Measurements from ENCODE around the gene ADCY9. TPM values are rescaled to one million over a fixed set of nuclear protein-coding genes. Genes with fewer than 3 reads are reported as not detected.

The ADCY9 gene
- total RNA-seq, 1 donor from 2014 or later, result 6.5 TPM

DNA sequence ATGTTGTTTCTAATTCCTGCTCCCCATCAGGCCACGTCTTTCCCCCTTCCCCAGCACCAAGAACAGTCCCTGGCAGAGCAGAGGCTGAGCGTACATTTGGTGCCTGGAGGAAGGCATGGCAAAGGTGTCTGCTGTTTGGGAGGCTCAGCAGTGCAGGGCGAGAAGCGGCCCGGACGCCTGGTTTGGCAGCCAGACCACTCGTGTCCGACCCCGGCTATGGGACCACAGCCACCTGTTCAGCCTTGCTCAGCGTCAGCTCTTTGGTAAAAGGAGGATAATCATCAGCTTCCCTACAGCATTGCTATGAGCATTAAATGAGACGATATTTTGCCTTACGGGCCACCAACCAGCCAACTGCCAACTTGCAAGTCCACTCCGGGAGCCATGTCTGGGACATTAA, 129.0 kb downstream of the ADCY9 start:
- DNase-seq (ENCODE audit: low spot score in 2 of 2), result no peak
- FAIRE-seq, result no peak

DNA sequence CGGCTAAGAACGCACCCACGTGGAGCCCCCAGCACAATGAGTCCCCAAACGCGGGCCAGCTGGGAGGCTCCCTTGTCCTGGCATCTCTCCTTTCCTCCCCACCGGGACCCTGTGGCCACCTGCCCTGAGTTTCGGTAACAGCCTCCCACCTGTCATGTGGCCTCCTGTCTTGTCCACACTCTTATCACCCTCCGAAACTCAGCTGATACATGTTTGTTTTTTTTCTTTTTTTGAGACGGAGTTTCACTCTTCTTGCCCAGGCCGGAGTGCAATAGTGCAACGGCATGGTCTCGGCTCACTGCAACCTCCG, 130.1 kb downstream of the ADCY9 start:
- FAIRE-seq (no peak), DNase-seq (ENCODE audit: low spot score in 2 of 2) (no peak)

DNA sequence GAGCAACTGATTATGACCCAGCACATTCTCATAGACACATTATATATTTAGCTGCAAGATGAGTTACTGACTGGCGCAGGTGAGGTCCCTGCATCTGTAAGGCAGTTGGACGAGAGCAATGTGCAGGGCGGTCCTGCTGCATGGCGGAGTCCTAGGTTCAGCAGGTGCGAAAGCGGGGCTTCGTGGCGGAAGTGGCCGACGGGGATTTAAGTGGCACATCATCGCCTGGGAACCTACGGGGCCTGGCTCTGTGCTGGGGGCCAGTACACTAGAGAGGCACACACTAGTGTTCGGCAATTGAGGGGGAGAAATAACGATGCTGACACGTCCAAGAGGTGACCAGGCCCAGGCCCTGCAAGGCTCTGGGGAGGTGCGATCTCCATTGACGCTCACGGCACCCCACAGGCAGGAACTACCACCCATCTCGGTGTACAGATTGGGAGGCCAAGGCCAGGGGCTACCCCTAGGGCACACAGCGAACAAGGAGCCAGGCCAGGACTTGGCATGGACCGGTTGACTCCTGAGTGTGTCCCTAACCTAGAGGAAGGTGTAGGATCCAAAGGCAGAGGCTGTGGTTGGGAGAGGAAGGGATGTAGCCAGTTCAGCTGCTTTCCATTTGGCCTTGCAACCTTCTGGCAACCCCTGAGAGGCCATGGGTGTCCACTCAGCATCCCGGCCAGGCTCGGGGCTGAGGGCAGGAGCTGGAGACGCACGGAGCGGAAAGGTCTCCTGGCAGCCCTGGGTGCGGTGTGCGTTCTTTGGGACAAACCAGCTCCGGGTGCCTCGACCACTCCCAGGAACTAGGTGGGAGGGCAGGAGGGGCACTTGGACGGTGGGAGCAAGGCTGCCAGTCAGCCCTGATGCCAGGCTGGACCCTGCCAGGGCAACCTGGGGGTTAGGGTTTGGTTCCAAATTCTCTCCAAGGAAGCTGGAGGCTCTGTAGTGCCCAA, 131.9 kb downstream of the ADCY9 start:
- FAIRE-seq, result no peak
- DNase-seq (ENCODE audit: low spot score in 2 of 2), result no peak

DNA sequence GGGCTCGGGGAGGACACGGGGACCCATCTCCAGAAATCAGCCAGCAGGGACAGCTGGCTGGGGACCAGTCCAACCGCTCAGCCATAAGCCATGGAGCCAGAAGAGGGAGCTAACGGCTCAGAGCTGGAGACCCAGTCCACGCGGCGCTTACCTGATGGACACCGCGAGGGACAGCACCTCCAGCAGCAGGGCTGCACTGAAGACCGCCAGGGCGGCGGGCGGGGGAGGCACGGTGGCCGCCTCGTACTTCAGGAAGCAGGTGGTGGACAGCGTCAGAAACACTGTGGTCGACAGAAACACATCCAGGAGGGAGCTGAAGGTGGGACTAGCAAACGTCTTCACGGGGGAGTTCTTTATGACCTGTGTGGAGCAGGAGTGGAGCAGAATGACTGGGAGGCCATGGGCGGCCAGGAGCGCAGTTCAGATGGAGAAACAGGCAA, 133.1 kb downstream of the ADCY9 start:
- FAIRE-seq, result no peak
- DNase-seq (ENCODE audit: low spot score in 2 of 2), result peak; percentile 71 to 84

DNA sequence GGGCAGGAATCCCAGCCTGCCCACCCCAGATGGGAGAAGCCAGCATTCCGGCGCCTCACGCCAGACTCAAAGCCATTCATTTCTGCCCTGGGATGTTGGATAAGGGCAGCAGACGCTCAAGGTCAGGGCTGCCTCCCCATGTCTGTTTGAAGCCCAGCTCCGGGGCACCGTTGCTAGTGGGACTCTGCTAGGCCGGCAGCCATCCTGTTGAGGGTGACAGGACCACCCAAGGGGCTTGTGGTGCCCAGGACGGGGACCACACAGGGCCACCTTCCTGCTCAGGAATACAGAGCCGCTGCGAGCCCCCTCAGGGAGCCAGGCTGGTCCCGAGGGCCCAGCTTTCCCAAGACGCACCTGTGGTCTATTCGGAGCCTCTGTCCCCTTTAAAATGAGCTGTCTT, 134.0 kb downstream of the ADCY9 start:
- FAIRE-seq (no peak), DNase-seq (ENCODE audit: low spot score in 2 of 2) (no peak)

DNA sequence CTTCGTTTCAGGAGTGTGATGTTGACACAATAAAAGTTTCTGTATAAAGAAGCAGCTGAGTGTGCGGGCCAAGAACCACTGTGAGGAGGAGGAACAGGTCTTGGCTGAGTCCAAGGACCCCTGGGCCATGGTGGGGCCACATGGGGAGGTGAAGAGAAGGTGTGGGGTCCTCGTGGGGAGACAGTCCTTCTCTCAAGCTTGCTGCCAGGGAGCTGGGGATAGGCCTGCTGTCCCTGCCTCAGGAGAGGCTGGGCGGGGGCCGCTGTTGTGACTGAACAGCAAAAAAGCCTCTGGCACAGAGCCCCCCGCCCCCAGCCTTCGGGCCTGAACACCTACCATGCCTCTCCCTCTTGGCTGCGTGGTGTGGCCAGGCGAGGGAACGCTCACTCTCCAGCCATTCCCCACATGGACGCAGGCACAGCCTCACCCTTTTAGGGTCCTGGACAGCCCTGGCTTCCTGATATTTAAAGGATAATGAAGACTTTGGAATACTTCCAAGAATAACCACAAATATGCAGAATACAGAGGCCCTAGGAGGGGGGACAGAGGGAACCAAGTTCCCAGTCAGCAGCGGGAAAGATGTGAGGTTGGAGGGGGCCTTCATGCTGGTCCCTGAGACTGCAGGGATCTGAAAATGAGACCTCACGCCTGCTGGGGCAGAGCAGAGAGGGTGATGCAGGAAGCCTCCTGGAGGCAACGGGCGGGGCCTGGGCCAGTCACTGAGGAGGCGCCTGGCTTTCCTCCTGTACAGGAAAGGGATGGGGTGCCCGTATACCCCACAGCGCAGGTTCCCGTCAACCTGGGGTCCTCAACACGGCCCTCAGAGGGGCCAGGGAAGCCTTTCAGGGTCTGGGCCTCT, 135.8 kb downstream of the ADCY9 start:
- no peak for DNase-seq (ENCODE audit: low spot score in 2 of 2)
- FAIRE-seq, result no peak

DNA sequence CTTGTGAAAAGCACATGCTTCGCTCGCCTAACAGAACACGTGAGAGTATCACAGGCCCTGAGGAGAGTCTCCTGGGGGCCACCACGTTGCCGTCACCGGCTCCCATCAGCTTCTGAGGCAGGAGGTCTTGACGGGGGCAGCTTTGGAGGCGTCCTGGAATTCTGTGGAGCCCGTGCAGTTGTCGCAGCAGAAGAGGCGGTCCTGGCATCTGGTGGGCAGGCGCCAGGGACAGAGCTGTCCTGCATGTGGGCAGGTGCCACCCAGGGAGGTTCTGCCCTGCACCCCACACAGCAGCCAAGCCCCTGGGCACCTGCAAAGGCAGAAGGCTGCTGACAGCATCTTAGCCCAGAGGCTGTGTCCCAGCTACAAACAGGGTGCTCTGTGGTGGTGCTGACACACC, 136.7 kb downstream of the ADCY9 start:
- DNase-seq (ENCODE audit: low spot score in 2 of 2), result no peak
- FAIRE-seq, result no peak

DNA sequence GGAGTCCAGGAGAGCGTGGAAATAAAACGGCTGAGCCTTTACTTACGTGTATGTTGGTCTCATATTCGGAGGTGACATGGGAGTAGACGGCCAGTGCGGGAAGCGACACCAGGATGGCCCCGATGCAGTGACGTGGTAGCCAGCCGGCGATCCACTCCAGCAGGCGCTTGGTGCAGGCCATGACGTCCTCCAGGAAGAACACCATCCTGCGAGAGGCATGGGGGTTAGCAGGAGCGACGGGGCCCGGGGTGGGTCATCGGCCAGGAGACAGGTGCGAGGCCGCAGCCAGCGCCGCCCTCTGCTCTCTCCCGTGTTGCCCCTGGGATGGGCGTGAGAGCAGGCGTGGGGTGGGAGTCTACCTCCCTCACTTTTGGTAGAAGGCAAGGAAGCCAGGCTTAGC, 137.2 kb downstream of the ADCY9 start:
- FAIRE-seq (no peak), DNase-seq (ENCODE audit: low spot score in 2 of 2) (no peak)

DNA sequence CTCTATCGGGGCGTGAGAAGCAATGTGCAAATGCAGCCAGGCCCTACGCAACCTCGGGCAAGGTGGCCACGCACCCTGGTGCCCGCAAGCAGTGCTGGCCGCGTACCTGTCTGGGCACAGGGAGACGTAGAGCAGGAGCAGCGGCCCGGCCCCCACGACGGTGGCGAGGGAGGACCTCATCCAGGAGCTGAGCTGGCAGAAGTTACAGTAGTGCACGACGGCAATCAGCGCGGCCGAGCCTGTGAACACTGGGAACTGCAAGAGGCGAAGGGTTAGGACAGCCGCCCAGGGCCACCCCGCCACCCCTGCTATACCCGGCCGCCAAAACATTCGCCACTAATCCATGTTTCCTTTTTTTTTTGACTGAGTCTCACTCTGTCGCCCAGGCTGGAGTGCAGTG, 138.9 kb downstream of the ADCY9 start:
- FAIRE-seq, result no peak
- DNase-seq (ENCODE audit: low spot score in 2 of 2), result no peak

DNA sequence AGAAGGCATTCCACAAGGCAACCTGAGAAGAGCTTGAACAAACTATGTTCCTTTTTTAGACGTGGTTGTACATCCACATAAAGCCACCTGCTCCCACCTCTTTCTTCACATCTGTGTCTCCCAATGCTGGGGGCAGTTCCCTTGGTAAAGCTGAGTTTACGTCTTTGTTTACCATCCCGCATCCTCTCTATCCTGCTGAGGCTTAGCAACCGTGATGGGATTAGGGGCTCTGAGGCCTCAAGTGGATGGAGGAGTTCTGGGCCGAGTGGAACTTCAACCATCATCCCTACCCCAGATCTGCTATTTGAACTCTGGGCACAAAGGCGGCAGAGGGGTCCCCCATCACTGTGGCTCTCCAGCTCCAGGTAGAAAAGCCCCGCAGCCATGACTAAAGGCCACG, 141.5 kb downstream of the ADCY9 start:
- DNase-seq (ENCODE audit: low spot score in 2 of 2), result no peak
- FAIRE-seq, result no peak

DNA sequence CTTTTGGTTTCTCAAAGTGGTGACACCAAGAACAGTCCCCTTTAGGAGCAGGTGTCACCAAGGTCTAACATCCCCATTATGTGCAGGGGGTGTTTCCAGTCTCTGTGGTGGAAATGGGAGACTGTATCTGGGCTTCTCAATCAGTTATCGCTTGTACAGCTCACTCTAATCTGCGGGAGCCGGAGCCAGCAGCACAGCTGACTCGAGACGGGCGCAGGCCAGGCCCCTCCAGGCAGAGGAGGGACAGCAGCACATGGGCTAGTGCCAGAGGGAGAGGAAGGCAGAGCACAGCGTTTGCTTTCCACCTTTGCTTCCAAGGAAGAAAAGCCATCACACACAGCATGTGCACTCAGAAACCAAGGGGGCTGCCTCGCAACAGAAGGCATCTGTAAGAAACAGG, 144.5 kb downstream of the ADCY9 start:
- DNase-seq (ENCODE audit: low spot score in 2 of 2) (no peak), FAIRE-seq (no peak)

DNA sequence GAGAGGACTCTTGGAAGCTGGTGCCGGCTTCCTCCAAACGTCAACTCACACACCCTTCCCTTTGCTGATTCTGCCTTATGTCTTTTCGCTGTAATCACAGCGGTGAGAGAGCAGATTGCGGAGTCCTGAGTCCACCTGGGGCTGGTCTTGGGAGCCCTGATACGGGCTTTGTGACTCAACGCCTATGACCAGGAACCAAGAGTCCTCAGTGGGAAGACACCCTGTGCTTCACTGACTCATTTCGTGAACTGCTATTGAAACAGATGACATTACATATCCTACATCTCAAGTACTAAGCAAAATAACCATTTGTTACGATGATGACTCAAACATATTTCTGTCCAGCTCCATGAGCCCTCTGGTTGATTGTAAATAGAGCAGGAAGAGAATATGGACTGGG, 145.0 kb downstream of the ADCY9 start:
- FAIRE-seq (no peak), DNase-seq (ENCODE audit: low spot score in 2 of 2) (no peak)

DNA sequence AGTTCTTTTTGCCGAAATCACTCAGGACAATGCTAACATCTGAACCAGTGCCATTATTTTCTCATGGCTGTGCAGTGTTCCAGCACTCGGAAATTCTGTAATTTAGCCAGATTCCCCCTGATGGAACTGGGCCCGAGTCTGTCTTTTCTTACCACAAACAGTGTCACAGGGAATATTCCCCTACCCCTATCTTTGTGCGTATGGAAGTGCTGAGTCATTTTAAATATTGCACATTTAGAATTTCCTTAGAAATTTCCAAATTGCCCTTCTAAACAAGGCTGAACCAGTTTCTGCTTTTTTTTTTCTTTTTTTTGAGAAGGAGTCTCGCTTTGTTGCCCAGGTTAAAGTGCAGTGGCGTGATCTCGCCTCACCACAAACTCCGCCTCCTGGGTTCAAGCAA, 147.7 kb downstream of the ADCY9 start:
- FAIRE-seq, result no peak
- DNase-seq (ENCODE audit: low spot score in 2 of 2), result no peak

DNA sequence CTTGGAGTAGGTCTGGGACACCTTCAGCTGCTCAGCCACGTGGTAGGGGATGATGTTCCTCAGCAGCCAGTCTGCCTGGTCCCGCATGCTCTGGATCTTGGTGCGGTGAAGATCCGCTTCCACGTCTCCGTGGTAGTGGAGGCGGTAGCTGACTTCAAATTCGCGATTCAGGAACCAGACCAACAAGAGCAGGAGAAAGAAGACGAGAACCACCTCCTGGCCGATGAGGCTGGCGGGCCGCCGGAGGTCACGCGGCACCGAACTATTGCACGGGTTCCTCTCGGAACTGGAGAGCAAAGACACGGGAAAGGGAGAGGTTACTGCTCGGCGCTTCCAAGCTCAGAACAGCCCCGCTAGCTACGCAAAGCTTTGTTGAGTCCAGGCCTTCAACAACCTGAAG, 149.6 kb downstream of the ADCY9 start:
- FAIRE-seq (no peak), DNase-seq (ENCODE audit: low spot score in 2 of 2) (no peak)

DNA sequence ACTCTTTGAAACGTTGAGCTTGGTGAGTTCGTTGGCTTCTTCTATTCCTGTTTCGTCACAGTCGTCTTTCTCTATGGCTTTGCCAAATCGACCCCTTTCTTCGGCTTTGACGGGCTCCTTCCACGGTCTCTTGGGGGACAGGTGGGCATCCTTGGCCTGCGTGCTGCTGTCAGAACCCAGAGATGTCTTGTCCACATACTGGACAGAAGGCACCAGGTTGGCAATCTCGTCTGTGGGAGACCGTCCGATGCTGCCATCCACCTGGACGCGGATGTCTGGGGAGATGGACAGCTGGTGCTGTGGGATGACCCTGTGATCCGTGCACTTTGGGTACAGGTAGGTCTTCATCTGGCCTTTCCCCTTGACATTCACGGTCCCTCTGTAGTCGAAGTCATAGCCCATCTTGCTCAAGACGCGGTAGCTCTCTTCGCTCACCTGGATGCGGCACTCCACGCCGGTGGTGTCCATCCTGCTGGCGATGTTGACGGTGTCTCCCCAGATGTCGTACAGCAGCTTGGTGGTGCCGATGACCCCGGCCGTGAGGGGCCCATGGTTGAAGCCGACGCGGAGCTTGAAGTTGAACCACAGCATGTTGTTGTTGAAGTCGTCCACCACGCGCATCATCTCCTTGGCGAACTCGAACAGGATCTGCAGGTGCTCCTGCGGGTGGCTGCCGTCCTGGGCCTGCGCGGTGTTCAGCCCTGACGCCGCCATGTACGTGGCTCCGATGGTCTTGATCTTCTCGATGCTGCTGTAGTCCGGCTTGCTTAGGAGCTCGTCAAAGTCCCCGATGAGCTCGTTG, 150.3 kb downstream of the ADCY9 start:
- no peak for FAIRE-seq

DNA sequence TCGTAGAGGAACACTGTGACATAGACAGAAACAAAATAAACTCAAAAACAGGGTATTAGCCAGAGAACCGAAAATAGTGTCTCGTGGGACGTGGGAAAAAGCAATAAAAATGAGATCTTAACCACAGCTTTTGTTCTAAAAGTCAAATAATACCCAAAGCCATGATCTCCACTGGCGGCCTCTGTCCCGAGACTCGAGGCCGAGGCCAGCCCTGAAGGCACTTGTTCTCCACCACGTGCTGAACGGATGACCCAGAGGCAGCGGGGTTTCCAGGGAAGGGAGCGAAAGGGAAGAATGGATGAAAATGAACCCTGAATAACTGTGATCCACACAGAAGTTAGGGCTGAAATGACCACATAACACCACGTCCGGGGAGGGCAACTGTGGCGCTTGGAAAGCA, 150.9 kb downstream of the ADCY9 start:
- DNase-seq (ENCODE audit: low spot score in 2 of 2), result no peak

More for the DNA sequence above, 150.3 kb downstream of the ADCY9 start:
- no peak for DNase-seq (ENCODE audit: low spot score in 2 of 2)

DNA sequence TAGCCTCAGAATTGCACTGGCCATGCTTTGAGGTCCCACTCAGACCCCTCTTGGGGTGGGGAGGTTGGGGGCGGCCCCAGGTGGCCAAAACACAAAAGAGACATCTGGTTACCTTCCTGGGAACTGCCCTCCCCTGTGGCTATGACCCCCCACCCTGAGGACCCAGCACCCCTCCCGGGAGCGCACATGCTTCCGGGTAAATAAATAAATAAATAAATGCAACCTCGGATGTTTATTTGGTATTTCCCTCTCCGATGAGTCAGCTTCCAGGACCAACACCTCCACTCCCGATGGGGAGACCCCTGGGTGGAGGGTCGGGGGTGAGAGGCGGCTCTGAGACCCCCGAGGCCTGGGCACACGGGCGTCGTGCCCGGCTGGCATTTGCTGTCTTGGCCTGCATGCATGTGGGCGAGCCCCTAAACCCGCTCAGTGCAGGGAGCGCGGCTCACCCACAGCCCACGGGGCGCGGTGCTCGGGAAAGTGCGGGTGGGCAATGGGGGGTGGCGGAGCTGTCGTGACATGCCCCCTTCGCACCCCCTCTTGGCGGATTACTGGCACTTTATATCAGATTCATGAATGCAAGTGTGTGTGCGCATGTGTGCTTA, 151.5 kb downstream of the ADCY9 start:
- FAIRE-seq, result no peak

More for the DNA sequence above, 150.9 kb downstream of the ADCY9 start:
- no peak for FAIRE-seq

DNA sequence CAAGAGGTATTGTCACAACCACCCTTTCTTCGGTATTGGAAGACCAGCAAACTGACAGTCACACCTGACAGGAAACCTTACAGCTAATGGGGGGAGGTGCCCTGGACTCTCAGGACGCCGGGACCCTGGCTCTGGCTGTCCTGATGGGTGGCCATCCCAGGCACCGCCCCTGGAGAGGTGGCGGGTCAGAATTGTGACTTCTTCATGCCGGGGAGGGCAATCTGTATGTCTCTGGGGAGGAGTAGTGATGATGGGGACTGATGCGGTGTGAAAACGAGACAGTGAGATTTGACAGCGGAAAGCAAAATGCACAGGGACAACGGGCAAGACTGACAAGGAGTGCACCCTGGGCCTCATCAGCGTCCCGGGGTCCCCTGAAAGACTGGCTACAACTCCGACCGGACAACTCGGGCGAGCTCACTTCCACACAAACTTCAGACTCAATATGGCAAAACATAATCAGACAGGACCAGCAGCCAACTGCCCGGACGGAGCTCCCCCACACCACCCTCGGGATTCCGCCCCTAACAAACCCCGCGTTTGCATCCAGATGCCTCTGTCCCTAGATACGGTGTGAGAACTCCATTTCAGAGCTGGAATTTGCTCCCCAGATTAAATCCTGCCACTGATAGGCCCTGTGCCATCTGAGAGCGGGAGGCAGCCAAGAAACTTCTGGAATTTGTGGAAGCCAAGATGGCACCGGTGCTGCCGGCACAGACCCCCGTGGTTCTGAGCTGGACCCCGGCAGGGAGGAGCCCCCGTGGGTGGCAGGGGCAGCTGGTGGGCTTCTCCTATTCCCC, 152.2 kb downstream of the ADCY9 start:
- DNase-seq (ENCODE audit: low spot score in 2 of 2) (no peak), FAIRE-seq (no peak)

More for the DNA sequence above, 151.5 kb downstream of the ADCY9 start:
- no peak for DNase-seq (ENCODE audit: low spot score in 2 of 2)

DNA sequence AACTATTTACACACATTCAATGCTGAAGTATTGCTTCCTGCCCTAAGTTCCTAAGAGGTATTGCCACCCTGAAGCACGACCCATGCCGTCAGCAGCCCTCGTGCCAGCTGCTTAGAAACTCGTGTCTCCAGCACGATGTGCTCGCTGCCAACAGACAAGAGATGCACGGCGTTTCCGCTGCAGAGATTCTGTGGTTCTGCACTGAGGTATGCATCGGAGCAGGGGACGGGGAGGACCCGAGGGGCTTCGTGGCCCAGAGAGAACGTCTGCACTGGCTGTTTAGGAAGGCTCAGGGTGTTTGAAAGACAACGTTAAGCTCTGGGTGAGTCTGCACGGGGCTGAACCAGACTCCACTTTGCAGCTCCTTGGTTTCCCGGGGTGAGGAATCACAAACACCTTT, 153.0 kb downstream of the ADCY9 start:
- DNase-seq (ENCODE audit: low spot score in 2 of 2) (no peak), FAIRE-seq (no peak)
